AG09309 (cell line): ENCODE data around the gene ZNF784.
"Not testable (repeated sequence)": the region's sequence is repeated elsewhere in the genome, so short reads cannot be mapped to it uniquely, and the experiment has no call there.

Source experiments
- DNase-seq: peaks from one replicate; pipeline ENCODE4 v3.0.0-alpha.2; 2010; ENCODE audit warnings: low read depth
- H3K4me3 ChIP-seq: 2 replicates; pipeline ENCODE4 v1.5.1; 2011; ENCODE audit warnings: mild to moderate bottlenecking, low read depth, low read length, moderate library complexity; ENCODE audit not compliant: control insufficient read depth
- CTCF ChIP-seq: IDR thresholded peaks from 2 replicates; pipeline ENCODE4 v1.5.1; 2011; ENCODE audit warnings: mild to moderate bottlenecking, low read depth, low read length, inconsistent platforms; ENCODE audit not compliant: insufficient read depth, control insufficient read depth; ENCODE audit errors: missing control alignments

Gene ZNF784

GRCh38 chr19:55588738-55589137 is 35.6 kb downstream of the ZNF784 start:
- no peak for DNase-seq
- H3K4me3 ChIP-seq: no peak overlapping the region
- no peak for TF ChIP-seq CTCF

- H3K4me3 ChIP-seq: peak overlapping the region; percentile 57
- no peak for TF ChIP-seq CTCF
Measured at GRCh38 chr19:55586976-55587668, 37.2 kb downstream of the ZNF784 start.

GRCh38 chr19:55585658-55586339 is 38.6 kb downstream of the ZNF784 start:
- DNase-seq: no peak
- peak overlapping the region; percentile 41 for H3K4me3 ChIP-seq
- TF ChIP-seq CTCF: no peak

More at GRCh38 chr19:55586976-55587668, 37.2 kb downstream of the ZNF784 start:
- no peak for DNase-seq

GRCh38 chr19:55584871-55585270 is 39.5 kb downstream of the ZNF784 start:
- H3K4me3 ChIP-seq: no peak overlapping the region
- no peak for TF ChIP-seq CTCF
- no peak for DNase-seq

GRCh38 chr19:55583897-55584296 is 40.5 kb downstream of the ZNF784 start:
- DNase-seq, H3K4me3 ChIP-seq: not testable (repeated sequence)

GRCh38 chr19:55582284-55582683 is 42.1 kb downstream of the ZNF784 start:
- H3K4me3 ChIP-seq, DNase-seq: not testable (repeated sequence)

- DNase-seq: no peak
- TF ChIP-seq CTCF: no peak
- H3K4me3 ChIP-seq: no peak overlapping the region
Measured at GRCh38 chr19:55581823-55582223, 42.5 kb downstream of the ZNF784 start.
